ENCODE measurements around the gene NR1I3. TPM values are rescaled to one million over a fixed set of nuclear protein-coding genes. Genes with fewer than 3 reads are reported as not detected.

NR1I3 gene
- total RNA-seq, 1 donor from 2014 or later, result not detected

GRCh38 chr1:161218301-161219077 is 19.5 kb downstream of the NR1I3 start:
- Mint-ChIP-seq H3K9me3 (ENCODE audit: unreplicated experiment) (no peaks in the 10 kb centered on the region), H3K4me1 (ENCODE audit: unreplicated experiment) (no peaks in the 10 kb centered on the region), H3K27me3 (ENCODE audit: unreplicated experiment) (peaks cover 5% of the 10 kb centered on the region), H3K4me3 (ENCODE audit: unreplicated experiment) (no peak overlapping the region), H3K36me3 (ENCODE audit: unreplicated experiment) (peaks cover 14% of the 10 kb centered on the region), H3K27ac (ENCODE audit: unreplicated experiment) (no peak overlapping the region)
- TF ChIP-seq CTCF (IDR thresholded peaks at IDR 0.05), result no peak
- DNase-seq (ENCODE audit: extremely low spot score, unreplicated experiment), result no peak

- no peaks in the 10 kb centered on the region for H3K9me3 Mint-ChIP-seq (ENCODE audit: unreplicated experiment)
- peaks cover 20% of the 10 kb centered on the region for H3K36me3 Mint-ChIP-seq (ENCODE audit: unreplicated experiment)
- H3K27me3 Mint-ChIP-seq (ENCODE audit: unreplicated experiment), result peaks cover 5% of the 10 kb centered on the region
- H3K4me1 Mint-ChIP-seq (ENCODE audit: unreplicated experiment), result no peaks in the 10 kb centered on the region
- no peak overlapping the region for H3K4me3 Mint-ChIP-seq (ENCODE audit: unreplicated experiment)
- no peak overlapping the region for H3K27ac Mint-ChIP-seq (ENCODE audit: unreplicated experiment)
- TF ChIP-seq CTCF (IDR thresholded peaks at IDR 0.05), result no peak
- no peak for DNase-seq (ENCODE audit: extremely low spot score, unreplicated experiment)
Observed at GRCh38 chr1:161217831-161218230, 20.2 kb downstream of the NR1I3 start.

- no peaks in the 10 kb centered on the region for H3K9me3 Mint-ChIP-seq (ENCODE audit: unreplicated experiment)
- no peak overlapping the region for H3K4me3 Mint-ChIP-seq (ENCODE audit: unreplicated experiment)
Observed at GRCh38 chr1:161216945-161217712, 20.9 kb downstream of the NR1I3 start.

DNA sequence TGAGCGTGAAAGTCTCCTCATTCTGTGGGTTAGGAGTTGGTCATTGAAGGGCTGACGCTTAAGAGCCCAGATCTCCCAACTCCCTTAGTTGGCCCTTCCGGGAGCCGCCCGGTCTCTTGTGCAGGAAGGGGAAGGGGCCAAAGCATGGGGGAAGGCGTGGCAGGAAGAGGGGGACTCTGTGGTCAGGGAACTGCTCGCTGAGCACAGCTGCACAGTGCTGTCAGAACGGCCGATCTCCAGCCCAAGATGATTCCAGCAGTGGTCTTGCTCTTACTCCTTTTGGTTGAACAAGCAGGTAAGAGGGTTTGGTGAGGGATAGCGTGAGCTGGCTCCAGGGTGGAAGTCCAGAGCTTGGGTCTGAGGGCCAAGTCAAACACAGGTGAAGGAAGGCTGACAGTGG is 22.9 kb downstream of the NR1I3 start, which contains the start of gene FCER1G:
FCER1G (plus strand) TSS at position 220 of the 400 bp plus-strand sequence; CDS start at position 247, 27 bp downstream.
- Mint-ChIP-seq H3K36me3 (ENCODE audit: unreplicated experiment) (peaks cover 33% of the 10 kb centered on the region), H3K4me3 (ENCODE audit: unreplicated experiment) (no peak within 1 kb of the TSS), H3K4me1 (ENCODE audit: unreplicated experiment) (no peaks in the 10 kb centered on the region), H3K27me3 (ENCODE audit: unreplicated experiment) (no peaks in the 10 kb centered on the region), H3K9me3 (ENCODE audit: unreplicated experiment) (no peaks in the 10 kb centered on the region), H3K27ac (ENCODE audit: unreplicated experiment) (no peak within 1 kb of the TSS)
- DNase-seq (ENCODE audit: extremely low spot score, unreplicated experiment), result no peak
- TF ChIP-seq CTCF (IDR thresholded peaks at IDR 0.05), result no peak

More at GRCh38 chr1:161216945-161217712, 20.9 kb downstream of the NR1I3 start:
- no peak for TF ChIP-seq CTCF (IDR thresholded peaks at IDR 0.05)
- Mint-ChIP-seq H3K27ac (ENCODE audit: unreplicated experiment) (peak overlapping the region; percentile 13), H3K36me3 (ENCODE audit: unreplicated experiment) (peaks cover 26% of the 10 kb centered on the region), H3K27me3 (ENCODE audit: unreplicated experiment) (peaks cover 3% of the 10 kb centered on the region), H3K4me1 (ENCODE audit: unreplicated experiment) (no peaks in the 10 kb centered on the region)
- DNase-seq (ENCODE audit: extremely low spot score, unreplicated experiment), result no peak

DNA sequence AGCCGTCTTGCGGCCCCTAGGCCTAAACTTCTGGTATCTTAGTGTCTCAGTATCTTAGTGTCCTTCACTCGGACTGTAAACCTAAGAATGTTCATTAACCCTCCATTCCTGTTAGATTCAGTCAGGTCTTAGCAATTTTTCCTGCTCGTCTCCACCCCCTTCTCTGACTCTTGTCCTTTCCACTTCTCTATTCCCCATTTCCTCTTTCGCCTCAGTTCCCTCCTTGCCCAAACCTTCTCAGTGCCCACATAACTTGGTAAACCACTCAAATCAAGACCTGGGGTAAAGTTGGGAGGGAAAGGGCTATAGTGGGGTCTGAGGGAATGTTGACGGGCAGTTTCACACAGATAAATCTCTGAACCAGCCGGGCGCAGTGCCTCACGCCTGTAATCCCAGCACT is 23.6 kb downstream of the NR1I3 start:
- Mint-ChIP-seq H3K27me3 (ENCODE audit: unreplicated experiment) (no peaks in the 10 kb centered on the region), H3K4me3 (ENCODE audit: unreplicated experiment) (no peak overlapping the region), H3K36me3 (ENCODE audit: unreplicated experiment) (peaks cover 40% of the 10 kb centered on the region), H3K27ac (ENCODE audit: unreplicated experiment) (no peak overlapping the region), H3K9me3 (ENCODE audit: unreplicated experiment) (no peaks in the 10 kb centered on the region), H3K4me1 (ENCODE audit: unreplicated experiment) (no peaks in the 10 kb centered on the region)
- no peak for TF ChIP-seq CTCF (IDR thresholded peaks at IDR 0.05)
- DNase-seq (ENCODE audit: extremely low spot score, unreplicated experiment), result no peak
